GM19395 (cell line): ENCODE measurements around the gene OR6Y1.

Experiments used
- ATAC-seq: cut with Tn5 transposase; IDR thresholded peaks from one replicate; pipeline ENCODE4 v1.9.1; 2021; ENCODE audit warnings: mild to moderate bottlenecking, moderate library complexity; ENCODE audit not compliant: unreplicated experiment

Gene OR6Y1, protein sequence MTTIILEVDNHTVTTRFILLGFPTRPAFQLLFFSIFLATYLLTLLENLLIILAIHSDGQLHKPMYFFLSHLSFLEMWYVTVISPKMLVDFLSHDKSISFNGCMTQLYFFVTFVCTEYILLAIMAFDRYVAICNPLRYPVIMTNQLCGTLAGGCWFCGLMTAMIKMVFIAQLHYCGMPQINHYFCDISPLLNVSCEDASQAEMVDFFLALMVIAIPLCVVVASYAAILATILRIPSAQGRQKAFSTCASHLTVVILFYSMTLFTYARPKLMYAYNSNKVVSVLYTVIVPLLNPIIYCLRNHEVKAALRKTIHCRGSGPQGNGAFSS

DNA sequence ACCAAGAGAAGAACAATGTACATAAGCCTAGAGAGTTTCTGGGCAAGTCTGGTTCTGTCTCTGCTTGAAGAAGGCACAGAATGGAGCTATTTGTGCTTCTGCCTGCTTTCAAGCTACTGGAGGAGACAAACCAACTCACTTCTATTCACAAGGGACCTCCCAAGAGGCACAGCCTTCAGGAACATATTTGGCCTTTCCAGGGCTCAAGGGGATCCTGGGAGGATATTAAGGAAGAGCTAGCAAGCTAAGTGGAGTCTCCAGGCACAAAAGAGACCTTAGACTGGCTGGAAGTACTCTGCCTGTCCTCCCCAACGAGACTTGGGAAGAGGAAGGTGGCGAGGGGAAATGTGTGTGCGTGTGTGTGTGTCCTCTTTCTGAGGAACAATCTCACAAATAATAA is at the start of gene OR6Y1:
TSS of gene OR6Y1 (minus strand) at position 54 of the 400 bp plus-strand sequence. CDS start 6,300 bp downstream, outside the sequence.
- ATAC-seq, result no peak

DNA sequence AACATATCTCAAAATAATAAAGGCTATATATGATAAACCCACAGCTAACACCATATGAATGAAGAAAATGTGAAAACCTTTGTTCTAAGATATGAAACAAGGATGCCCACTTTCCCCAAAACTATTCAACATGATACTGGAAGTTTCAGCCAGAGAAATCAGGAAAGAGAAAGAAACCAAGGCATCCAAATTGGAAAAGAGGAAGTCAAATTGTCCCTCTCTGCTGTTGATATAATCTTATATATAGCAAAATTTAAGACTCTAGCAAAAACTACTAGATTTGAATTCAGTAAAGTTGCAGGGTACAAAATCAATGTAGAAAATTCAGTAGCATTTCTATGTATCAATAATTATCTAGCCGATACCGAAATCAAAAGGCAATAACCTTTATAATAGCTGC is 46.5 kb upstream of the OR6Y1 start:
- no peak for ATAC-seq

DNA sequence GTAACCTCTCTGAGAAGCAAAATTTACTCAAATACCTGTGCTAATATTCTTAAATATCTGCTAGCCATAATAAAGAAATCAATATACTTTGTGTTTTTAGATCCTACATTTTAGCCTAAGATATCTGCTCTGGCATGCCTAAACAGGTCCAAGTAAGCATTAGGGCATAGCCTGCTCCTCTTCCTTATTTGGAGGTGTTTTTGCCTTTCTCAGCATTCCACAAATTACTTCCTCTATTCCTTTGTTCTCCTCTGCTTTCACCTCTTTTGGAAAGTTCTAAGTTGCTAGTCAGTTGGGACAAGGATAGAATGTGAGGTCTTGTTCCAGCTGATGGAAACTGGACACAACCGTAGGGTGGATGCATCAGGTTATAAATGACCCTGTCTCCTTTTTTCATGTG is 32.7 kb upstream of the OR6Y1 start:
- ATAC-seq, result no peak

DNA sequence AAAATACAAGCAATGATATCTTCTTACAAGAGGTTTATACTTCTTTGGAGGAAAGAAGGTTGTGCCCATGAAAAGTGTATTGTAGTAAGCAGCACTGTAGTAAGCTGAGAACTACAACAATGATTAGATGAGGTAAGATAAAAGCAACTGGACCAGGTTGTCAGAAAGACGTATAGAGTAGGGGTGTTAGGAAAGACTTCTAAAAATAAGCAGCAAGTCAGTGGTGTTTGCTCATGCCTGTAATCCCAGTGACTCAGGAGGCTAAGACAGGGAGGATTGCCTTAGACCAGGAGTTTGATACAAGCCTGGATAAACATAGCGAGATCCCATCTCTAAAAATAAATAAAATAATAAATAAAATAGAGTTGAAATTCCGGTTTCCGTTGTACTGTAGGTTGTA is 29.8 kb upstream of the OR6Y1 start:
- ATAC-seq, result no peak

DNA sequence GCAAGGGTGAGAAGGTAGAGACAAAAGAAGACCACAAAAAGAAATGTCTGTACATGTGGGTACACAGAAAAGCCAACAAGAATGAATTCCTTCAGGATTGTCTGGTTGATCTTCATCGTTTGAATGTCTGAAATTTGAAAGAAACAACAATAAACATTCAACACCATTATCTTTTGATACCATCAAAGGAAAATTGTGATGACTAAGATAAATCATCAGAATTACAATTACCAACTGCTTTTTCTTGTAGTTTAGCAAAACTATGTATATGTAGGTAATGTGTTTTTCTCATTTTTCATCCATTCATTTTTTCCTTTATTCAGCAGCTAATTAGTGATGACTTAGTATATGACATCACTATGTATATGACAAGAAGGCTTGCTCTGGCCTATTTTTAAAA is 25.5 kb upstream of the OR6Y1 start, which contains the start of gene OR10X1:
TSS of gene OR10X1 (minus strand) at position 167 of the 400 bp plus-strand sequence. CDS start at position 167, 0 bp downstream.
- ATAC-seq, result no peak

DNA sequence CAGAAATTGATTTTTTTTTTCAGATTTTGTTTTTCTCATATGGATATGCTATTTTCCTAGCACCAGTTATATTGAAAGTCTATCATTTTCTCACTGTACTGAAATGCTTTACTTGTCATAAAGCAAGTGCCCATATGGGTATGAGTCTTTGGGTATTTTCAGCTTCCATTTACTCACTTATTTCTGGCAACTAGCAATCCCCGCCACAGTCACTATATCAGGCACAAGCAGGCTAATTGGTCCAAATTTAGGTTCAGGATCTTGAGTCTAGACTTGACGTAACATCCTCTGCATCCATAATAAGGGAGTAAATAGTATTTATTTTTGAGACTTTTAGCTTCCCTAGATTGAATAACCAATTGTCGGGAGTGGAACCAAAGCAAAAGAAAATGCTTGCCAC is 23.4 kb upstream of the OR6Y1 start:
- no peak for ATAC-seq

DNA sequence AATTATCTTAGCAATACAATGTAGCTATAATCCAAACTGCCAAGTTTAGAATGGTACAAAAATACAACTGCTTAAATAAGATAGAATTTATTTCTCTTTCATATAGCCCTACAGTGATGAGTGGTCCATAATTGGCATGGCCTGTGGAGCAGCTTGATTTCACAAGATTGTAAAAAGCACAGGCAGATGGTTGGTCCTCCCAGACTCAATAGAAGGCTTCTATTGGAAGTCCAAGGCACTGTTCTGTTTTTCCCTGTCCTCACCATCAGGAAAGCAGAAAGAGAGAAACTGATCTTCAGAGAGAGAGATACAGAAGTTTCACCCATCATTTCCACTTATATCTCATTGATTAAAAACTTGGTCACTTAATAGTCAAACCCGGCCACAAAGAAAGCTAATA is 18.0 kb upstream of the OR6Y1 start:
- no peak for ATAC-seq

DNA sequence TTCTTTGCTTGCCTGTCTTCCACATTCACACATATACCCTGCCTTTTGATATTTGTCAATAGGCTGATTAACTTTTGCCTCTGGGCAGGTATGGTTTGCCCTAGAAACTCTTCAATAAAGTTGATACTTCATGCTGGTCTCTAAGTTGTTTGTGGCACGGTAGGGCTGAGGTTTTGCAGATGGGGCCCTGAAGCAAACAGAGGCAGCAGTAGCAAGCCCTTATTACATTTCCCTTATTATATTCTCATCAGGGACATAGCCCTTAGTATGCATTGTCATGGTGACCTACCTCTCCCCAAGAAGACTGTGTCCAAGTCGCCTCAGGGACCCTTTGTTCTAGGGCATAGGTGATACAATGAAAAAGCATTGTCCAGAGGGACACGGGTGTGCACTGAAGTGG is 16.3 kb upstream of the OR6Y1 start, which contains the start of gene OR6P1:
TSS of gene OR6P1 (minus strand) at position 101 of the 400 bp plus-strand sequence. CDS start 6,976 bp downstream, outside the sequence.
- no peak for ATAC-seq

DNA sequence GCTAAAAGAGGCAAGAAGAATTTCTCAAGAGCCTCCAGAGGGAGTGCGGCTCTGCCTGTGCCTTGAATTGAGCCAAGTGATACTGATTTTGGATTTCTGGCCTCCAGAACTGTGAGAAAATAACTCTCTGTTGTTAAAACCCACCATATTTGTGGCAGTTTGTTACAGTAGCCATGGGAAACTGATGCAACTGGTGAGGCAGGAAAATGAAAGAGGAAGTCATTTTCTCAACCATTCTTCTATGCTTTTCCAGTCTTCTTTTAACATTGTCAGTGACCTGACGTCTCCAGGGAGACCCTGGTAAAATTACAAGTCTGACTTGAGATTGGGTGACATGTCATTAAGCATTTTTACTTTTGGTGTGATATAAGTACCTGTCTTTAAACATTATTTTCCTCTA is 10.4 kb upstream of the OR6Y1 start:
- ATAC-seq, result no peak

DNA sequence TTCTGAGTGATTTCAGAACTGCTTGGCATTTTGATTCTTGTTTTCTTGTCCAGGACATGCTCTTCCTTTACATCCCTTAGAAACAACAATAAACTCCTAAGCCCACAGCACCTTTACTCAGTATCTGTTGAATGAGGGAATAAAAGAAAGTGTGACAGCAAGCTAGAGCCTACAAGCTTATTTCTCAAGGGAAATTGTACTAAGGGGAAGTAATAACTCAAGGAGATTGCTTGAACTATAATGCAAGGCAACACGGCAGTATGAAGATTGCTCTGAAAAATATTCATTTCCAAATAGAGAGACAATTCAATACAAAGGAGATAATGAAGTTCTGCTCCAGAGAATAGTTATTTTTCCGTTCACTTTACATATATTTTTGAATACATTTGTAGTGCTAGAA is 9.6 kb upstream of the OR6Y1 start:
- no peak for ATAC-seq

DNA sequence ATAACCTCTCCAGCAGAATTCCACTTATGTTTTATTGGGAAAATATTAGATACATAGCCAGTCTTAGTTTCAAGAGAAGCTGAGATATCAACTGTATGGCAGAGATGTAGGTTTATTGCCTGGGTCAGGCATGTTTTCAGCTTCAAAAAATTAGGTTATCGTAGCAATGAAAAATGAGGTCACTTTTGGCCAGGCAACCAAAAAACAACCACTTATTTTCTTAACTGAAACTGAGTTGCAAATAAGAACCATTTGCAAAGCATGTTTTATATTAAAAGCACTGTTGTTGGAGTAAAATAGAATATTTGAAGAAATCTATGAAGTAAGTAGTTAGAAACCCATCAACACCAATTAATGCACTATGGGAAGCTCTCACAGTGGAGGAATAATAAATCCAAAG is 5.5 kb upstream of the OR6Y1 start:
- no peak for ATAC-seq

DNA sequence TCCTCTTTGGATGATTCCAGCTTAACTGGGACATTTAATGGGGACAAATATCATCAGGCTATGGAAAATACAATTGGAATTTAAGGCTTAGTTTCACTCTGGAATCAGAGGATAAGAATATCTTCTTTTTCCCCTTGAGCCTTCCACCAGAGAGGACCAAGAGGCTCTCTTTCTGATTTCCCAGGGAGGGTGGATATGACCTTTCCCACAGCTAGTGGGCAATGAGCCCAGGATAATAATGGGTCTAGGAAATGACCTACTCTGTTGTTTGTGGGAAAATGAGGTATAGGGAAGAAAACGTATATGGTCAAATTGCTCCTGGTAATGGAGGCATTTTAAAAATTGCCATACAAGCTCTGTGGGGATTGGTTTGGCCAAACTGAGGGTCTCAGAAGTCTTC is 1.9 kb downstream of the OR6Y1 start:
- no peak for ATAC-seq

DNA sequence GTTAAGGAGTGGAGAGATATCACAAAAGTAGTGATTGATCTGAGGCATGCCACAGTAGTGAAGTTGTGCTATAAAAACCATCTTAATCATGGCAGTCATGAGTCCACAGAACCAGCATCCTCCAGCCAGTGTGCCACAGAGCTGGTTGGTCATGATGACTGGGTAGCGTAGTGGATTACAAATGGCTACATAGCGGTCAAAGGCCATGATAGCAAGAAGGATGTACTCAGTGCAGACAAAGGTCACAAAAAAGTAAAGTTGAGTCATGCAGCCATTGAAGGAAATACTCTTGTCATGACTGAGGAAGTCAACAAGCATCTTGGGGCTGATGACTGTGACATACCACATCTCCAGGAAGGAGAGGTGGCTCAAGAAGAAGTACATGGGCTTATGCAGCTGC is 6.7 kb downstream of the OR6Y1 start:
- ATAC-seq, result no peak

DNA sequence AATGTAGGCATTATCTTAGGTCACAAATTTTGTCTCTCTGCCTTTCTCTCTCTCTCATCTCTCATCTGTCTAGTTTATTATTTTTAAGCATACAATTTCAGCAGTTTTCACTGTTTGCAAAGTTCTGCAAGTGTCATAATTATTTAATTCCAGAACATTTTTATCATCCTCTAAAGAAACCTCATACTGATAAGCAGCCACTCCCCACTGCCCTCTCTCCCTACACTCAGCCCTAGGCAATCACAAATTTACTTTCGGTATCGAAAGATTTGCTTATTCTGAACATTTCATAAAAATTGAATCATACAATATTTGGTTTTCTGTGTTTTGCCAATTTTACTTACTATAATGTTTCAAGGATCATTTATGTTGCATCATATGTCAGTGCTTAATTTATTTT is 16.6 kb downstream of the OR6Y1 start:
- ATAC-seq, result no peak

DNA sequence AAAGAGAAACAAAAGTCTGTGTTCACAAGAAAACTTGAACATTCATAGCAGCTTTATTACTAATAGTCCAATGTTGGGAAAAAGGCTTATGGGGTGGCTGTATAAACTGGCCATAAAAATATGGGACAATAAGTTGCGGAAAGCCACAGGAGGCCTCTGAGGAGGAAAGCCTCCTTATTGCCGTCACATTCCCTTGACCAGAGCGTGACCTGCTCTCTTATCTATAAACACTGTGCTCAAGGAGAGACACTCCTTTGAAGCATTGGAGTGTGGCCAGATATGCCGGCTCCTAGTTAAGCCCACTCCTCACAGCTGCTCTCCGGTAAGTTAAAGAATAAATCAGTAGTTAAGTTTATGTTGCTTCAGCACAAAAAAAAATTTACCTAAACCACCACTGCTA is 19.7 kb downstream of the OR6Y1 start:
- ATAC-seq, result no peak

DNA sequence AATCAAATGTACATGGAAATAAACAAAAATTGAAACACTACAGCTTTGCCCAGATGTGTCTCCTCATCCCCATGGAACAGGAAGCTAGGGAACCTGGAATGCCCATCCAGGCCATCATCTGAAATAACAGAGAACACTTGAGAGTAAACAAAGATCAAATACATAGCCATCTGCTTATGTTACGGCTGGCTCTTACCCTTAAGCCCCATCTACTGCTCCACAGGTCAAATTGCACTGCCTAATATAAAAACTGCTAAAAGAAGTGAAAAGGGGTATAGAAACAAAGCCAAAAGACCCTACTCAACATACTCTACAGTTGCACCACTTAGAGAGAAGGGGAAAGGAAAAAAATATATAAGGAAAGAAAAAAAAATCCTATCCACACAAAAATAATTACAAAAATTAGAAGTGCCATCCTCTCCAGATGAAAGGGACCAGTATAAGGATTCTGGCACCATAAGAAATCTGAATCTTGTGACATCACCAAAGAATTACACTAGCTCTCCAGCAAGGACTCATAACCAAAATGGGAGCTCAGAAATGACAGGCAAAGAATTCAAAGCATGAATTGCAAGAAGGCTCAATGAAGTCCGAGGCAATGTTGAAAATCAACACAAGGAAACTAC is 26.9 kb downstream of the OR6Y1 start:
- no peak for ATAC-seq

DNA sequence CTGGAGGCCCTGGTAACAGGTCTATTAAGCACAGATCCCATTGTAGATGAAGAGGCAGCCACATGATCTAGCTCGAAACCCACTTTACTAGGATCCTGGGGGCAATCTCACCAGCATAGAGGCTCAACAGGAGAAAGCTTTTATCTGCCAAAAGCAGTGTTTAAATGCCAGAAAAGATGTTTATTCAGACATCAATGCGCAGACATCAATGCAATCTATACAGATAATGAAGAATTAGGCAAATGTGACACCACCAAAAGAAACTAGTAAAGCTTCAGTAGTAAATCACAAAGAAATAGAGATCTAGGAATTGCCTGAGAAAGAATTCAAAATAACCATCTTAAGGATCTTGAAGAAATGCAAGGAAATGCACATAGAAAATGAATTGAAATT is 32.5 kb downstream of the OR6Y1 start:
- ATAC-seq, result no peak

DNA sequence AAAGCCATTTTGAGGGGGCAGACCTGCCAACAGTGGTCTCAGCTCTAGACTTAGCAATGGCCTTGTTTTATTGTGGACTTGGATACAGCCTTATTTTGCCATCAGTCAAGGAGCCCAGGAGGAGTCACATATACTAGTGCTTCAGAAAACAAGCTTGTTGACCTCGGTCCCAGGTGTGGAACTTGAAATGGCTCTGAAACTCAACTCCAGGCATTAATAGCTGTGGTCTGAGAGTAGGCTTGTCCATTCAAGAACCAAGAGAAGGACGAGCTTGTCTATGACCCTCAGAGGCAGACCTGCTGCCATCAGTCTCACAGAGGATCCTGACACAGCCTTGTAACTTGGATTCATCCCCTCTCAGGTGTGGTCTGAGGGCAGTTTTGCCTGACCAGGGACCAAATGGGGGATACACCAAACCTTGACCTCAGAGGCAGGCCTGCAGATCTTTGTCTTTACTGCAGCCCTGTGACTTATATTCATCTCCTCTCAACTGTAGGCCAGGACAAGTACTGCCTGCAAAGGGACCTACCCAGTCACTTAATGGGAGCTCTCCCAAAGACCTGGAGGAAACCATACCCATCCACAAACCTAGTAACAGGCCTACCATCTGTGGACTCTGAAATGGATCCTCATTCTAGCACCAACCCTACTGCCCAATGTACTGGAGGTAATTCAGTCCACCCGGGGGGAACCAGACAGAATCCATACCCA is 33.1 kb downstream of the OR6Y1 start:
- ATAC-seq, result no peak

DNA sequence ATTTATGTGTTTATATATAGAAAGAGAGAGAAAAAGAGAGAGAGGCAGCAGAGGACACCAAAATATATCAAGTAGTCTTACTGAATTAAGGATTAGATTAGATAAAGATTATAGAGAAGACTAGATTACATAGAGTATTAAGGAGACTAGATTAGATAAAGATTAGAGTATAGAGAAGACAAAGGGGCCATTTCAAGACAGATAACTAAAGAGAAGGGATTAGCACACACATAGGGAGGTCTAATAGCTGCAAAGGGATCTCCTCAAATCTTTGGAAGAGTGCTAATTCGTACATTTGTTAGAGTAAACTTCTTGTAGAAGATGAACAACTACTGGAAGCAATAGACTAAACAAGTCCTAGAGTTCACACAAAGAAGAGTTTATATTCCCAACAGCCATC is 34.2 kb downstream of the OR6Y1 start:
- no peak for ATAC-seq

DNA sequence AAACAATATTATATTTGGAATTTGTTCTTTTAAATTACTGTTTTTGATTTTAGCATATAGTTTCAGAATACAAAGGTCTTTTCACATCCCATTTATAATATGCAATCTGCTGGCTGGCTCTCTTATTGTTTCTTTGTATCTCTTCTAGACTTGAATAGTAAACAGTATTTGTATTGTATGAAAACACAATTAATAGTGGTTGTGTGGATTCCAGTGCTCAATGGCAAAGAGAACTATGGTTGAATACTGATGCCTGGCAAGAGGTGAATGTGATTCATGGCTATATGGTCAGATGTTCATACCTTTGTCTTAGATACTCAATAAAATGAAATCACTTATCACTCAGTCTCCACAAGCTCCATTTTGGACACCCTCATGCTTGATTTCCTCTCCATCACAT is 37.2 kb downstream of the OR6Y1 start:
- no peak for ATAC-seq

DNA sequence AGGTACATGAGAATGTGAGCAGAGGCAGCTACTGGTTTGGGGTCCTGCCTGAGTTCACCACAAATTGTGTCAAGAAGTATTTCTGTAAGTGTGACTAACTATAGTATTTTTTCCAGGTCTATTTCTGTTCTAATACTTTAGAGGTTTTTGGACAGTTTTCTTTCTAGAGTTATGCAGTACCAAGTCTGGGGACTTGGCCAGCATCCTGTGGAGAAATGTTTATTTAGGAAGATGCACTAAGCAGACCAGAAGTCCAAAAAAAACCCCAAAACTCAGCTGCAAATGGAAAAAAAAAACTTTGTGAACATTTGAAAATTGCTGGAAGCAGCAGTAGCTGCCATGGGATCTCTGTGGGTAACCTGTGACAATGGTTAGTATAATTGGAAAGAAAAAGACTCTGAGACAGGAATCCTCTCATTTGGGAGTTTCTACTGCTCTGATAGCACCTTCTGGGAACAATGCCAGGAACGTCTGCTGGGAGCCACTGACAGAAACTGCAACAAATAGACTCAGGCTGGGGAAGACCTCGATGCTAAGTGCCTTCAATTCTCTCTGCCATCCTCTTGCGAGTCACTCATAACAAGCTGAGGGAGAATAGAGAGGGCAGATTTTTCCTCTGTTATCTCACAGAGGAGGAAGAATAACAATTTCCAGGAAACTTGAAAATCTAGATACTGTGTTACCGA is 44.6 kb downstream of the OR6Y1 start:
- ATAC-seq, result no peak
